ENCODE results near the gene APOA5. TPM values are rescaled to one million over a fixed set of nuclear protein-coding genes. Genes with fewer than 3 reads are reported as not detected.

The APOA5 gene
- total RNA-seq, 3 donors from 2014 or later = not detected

DNA sequence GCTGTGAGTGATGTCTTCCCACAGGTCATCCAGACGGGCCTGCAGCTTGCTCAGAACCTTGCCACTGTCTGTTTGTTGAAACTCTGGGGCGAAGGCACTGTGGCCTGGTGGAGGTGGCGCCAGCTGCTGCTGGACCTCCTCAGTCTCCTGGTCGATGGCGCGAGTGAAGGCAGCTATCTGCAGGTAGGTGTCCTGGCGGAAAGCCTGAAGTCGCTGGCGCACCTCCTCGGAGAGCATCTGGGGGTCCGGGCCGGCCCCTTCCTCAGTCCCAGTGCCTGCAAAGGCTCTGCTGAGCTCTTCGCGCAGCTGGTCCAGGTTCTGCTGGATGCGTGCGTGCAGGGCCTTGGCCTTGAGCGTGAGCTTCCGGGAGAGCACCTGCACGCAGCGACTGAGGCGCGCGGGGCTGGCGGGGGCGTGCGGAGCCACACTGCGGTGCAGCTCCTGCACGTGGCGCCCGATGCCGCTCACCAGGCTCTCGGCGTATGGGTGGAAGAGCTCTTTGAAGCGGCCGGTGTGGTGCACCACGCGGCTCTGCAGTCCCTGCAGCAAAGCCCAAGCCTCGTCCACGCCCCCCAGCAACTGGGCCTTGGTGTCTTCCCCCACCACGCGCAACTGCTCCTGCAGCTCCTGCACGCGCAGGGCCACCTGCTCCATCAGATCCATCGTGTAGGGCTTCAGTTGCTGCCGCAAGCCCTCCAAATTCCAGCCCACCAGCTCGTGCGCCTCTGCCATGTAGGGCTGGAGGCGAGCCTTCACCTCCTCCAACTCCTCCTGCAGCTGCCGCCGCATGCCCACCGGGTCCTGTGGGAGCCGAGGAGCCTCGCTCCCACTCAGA is 1.3 kb downstream of the APOA5 start:
- Histone ChIP-seq H3K4me1 (peaks cover 0 to 9% of the 10 kb centered on the region in 2 donors), H3K27ac (no peak overlapping the region), H3K4me3 (no peak overlapping the region), H3K27me3 (peaks cover 0 to 4% of the 10 kb centered on the region in 2 donors), H3K36me3 (no peaks in the 10 kb centered on the region), H3K9me3 (no peaks in the 10 kb centered on the region)
- DNase-seq (ENCODE audit: low spot score in 2 of 2) = no peak
- TF ChIP-seq POLR2A (IDR thresholded peaks at IDR 0.05) (no peak), POLR2AphosphoS5 (IDR thresholded peaks at IDR 0.05) (no peak), CTCF (IDR thresholded peaks at IDR 0.05) (no peak)
- intact Hi-C loops (cut with DNase I; ENCODE audit: low total_unique reads) = no loop called here

GRCh38 chr11:116788975-116789374 is 2.7 kb downstream of the APOA5 start:
- no peaks in the 10 kb centered on the region for H3K9me3 ChIP-seq
- peaks cover 0 to 9% of the 10 kb centered on the region in 2 donors for H3K4me1 ChIP-seq
- DNase-seq (ENCODE audit: low spot score in 2 of 2) = no peak
- H3K36me3 ChIP-seq = no peaks in the 10 kb centered on the region
- TF ChIP-seq POLR2A (IDR thresholded peaks at IDR 0.05) (no peak), POLR2AphosphoS5 (IDR thresholded peaks at IDR 0.05) (no peak), CTCF (IDR thresholded peaks at IDR 0.05) (no peak)
- H3K4me3 ChIP-seq = peak overlapping the region in 1 of 3 donors; percentile 84
- no peak overlapping the region for H3K27ac ChIP-seq
- intact Hi-C loops (cut with DNase I; ENCODE audit: low total_unique reads) = no loop called here
- H3K27me3 ChIP-seq = peaks cover 0 to 4% of the 10 kb centered on the region in 2 donors

GRCh38 chr11:116788534-116788933 is 3.1 kb downstream of the APOA5 start:
- peak overlapping the region; percentile 84 to 98 (median 86) for H3K4me3 ChIP-seq
- H3K27ac ChIP-seq = peak overlapping the region; percentile 82 to 88
- no peaks in the 10 kb centered on the region for H3K36me3 ChIP-seq
- TF ChIP-seq POLR2AphosphoS5 (IDR thresholded peaks at IDR 0.05) (no peak), CTCF (IDR thresholded peaks at IDR 0.05) (no peak), POLR2A (IDR thresholded peaks at IDR 0.05) (no peak)
- no peaks in the 10 kb centered on the region for H3K9me3 ChIP-seq
- no peak for DNase-seq (ENCODE audit: low spot score in 2 of 2)
- H3K27me3 ChIP-seq = peaks cover 0 to 4% of the 10 kb centered on the region in 2 donors
- intact Hi-C loops (cut with DNase I; ENCODE audit: low total_unique reads) = no loop called here
- peaks cover 0 to 9% of the 10 kb centered on the region in 2 donors for H3K4me1 ChIP-seq

DNA sequence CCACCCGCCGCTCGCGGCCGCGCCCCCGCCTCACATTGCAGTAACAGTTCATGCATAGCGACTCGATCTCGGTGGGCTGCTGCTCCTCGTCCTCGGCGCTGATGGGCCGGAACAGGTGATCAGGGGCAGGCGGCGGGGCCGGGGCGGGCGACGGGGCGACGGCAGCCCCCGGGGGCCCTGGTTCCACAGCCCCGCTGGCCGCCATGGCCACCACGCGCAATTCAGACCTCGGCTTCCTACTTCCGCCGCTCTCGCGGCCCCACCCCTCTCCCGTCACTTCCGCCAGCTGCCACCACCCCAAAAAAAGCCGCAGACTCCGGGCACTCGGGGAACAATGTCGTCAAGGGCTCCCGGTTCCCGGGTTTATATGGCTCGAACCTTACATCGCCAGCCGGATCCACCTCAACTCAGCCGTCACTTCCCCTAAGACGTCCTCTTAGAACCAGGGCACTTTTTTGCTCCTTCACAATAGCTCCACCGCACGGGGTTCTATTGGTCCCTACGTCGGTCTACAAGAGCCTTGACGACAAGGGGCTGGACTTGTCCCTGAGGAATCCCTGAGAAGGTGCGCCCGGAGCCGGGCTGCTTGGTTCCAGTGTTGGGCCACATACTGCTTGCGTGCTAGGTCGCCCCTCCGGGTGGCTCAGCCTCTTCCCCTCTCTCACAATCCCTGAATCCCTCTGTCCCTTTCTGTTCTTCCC is 3.7 kb downstream of the APOA5 start, which contains the start of gene ZPR1:
Gene ZPR1, minus strand, starts transcription at position 238 of the 701 bp plus-strand sequence. Its CDS starts 33 bp downstream, at position 205.
- DNase-seq (ENCODE audit: low spot score in 2 of 2) = peak; percentile 67 to 81
- intact Hi-C loops (cut with DNase I; ENCODE audit: low total_unique reads) = no loop called here
- no peaks in the 10 kb centered on the region for H3K9me3 ChIP-seq

More for the DNA sequence above, 3.7 kb downstream of the APOA5 start, which contains the start of gene ZPR1:
- Histone ChIP-seq H3K27me3 (peaks cover 0 to 4% of the 10 kb centered on the region in 2 donors), H3K27ac (peak within 1 kb of the TSS; percentile 82 to 88), H3K36me3 (no peaks in the 10 kb centered on the region), H3K4me1 (peaks cover 0 to 9% of the 10 kb centered on the region in 2 donors), H3K4me3 (peak within 1 kb of the TSS; percentile 84 to 98 (median 86))
- peak in 2 of 3 donors; percentile 30 to 34 for TF ChIP-seq CTCF (IDR thresholded peaks at IDR 0.05)
- peak; percentile 65 for TF ChIP-seq POLR2A (IDR thresholded peaks at IDR 0.05)
- peak; percentile 16 to 71 (median 55) for TF ChIP-seq POLR2AphosphoS5 (IDR thresholded peaks at IDR 0.05)

All from breast epithelium (tissue), 4 donors.